ENCODE data around the gene HAO1.

- TF ChIP-seq EZH2 (IDR thresholded peaks at IDR 0.05; ENCODE audit: insufficient read depth, poor library complexity, severe bottlenecking) (no peak), EZH2phosphoT487 (IDR thresholded peaks at IDR 0.05; ENCODE audit: insufficient read depth, low read depth) (no peak)
Measured at GRCh38 chr20:7938058-7938457, 2.2 kb downstream of the HAO1 start.
